ENCODE data around the gene ZNF438. TPM values are rescaled to one million over a fixed set of nuclear protein-coding genes. Genes with fewer than 3 reads are reported as not detected.

ZNF438 gene
- total and polyA plus RNA-seq, 2 of the 8 experiments (the other 6 are each of a cell fraction or from before 2014, with no cell fraction given), result 0.95 to 1.7 TPM

- DNase-seq (ENCODE audit: low read depth in 1 of 2, low spot score in 2 of 2) (no peak), FAIRE-seq (no peak)
- H3K9ac ChIP-seq (replicated peaks in 1 of 4; ENCODE audit: extremely low read depth in 1 of 4, low read depth in 3 of 4, low read length in 3 of 4), result no peak overlapping the region
- no peaks in the 10 kb centered on the region for H3K27me3 ChIP-seq (replicated peaks in 1 of 4; ENCODE audit: control insufficient read depth in 3 of 4, extremely low read depth in 1 of 4, insufficient read depth in 3 of 4, low read length in 3 of 4)
- H3K79me2 ChIP-seq (ENCODE audit: control insufficient read depth in 1 of 2, insufficient read depth in 2 of 2, low read length in 2 of 2), result no peaks in the 10 kb centered on the region
- ChIA-PET POLR2A (ENCODE audit: partially characterized antibody) (no interaction called here), CTCF (ENCODE audit: partially characterized antibody) (no interaction called here)
- no peak overlapping the region for H2BK20ac ChIP-seq (ENCODE audit: low read length)
- H4K91ac ChIP-seq (replicated peaks; ENCODE audit: insufficient read length, low read length), result no peak overlapping the region
- H3K4ac ChIP-seq (replicated peaks; ENCODE audit: insufficient read length, low read depth, low read length), result no peak overlapping the region
- H2BK5ac ChIP-seq (ENCODE audit: low read depth, low read length), result no peak overlapping the region
- H3K27ac ChIP-seq (ENCODE audit: low read depth, low read length), result no peak overlapping the region
- H4K8ac ChIP-seq (ENCODE audit: extremely low read depth, insufficient read depth, low read length), result no peak overlapping the region
- 82% methylated on average over 3 of the region's 3 CpGs; no CpG with 5 or more reads in 1 of the 2 experiments for WGBS, 2 experiments (ENCODE audit: extremely low coverage in 1 of 2, insufficient coverage in 1 of 2, insufficient read length in 1 of 2, insufficient replicate concordance in 2 of 2, low coverage in 1 of 2, low lambda C conversion rate in 2 of 2, missing lambda C conversion rate in 1 of 2)
- H3K56ac ChIP-seq (replicated peaks; ENCODE audit: insufficient read length, low read depth, low read length), result no peak overlapping the region
- H3K23ac ChIP-seq (ENCODE audit: insufficient read length), result no peak overlapping the region
- H3K18ac ChIP-seq (ENCODE audit: extremely low read depth, low read length), result no peak overlapping the region
- no peaks in the 10 kb centered on the region for H3K9me3 ChIP-seq (ENCODE audit: insufficient read depth in 2 of 2, low read depth in 1 of 2, low read length in 1 of 2)
- H3K36me3 ChIP-seq (ENCODE audit: control insufficient read depth in 2 of 4, insufficient read depth in 4 of 4, low read length in 3 of 4), result no peaks in the 10 kb centered on the region
- no peak overlapping the region for H3K4me3 ChIP-seq (ENCODE audit: extremely low read depth in 1 of 4, insufficient read depth in 2 of 4, low read depth in 3 of 4, low read length in 4 of 4)
- no peak overlapping the region for H2BK15ac ChIP-seq (ENCODE audit: low read length)
- H2BK12ac ChIP-seq (ENCODE audit: low read depth, low read length), result no peak overlapping the region
- no peak overlapping the region for H3K14ac ChIP-seq (ENCODE audit: insufficient read length)
- H3K4me1 ChIP-seq (replicated peaks in 1 of 4; ENCODE audit: control insufficient read depth in 3 of 4, insufficient read depth in 4 of 4, low read length in 3 of 4), result peaks cover 2 to 10% (median 6%) of the 10 kb centered on the region in 4 experiments; a peak in 3 of 7 replicates
- H3K79me1 ChIP-seq (ENCODE audit: low read depth, low read length), result no peaks in the 10 kb centered on the region
- H2AK5ac ChIP-seq (ENCODE audit: low read depth, low read length), result no peak overlapping the region
- no peaks in the 10 kb centered on the region for H4K20me1 ChIP-seq (replicated peaks in 1 of 2; ENCODE audit: control insufficient read depth in 1 of 2, insufficient read depth in 2 of 2, low read length in 2 of 2)
- no peak overlapping the region for H2AFZ ChIP-seq (ENCODE audit: low read length)
- no peak overlapping the region for H3K4me2 ChIP-seq (ENCODE audit: insufficient read depth in 1 of 2, low read depth in 2 of 2, low read length in 2 of 2)
- no peak overlapping the region for H2BK120ac ChIP-seq (replicated peaks; ENCODE audit: low read depth, low read length)
- no peak overlapping the region for H4K5ac ChIP-seq (ENCODE audit: insufficient read length, low read depth, low read length)
- no peak for TF ChIP-seq JUN (IDR thresholded peaks at IDR 0.05; ENCODE audit: low read depth, low read length)
- TF ChIP-seq POLR2A (IDR thresholded peaks at IDR 0.05; ENCODE audit: control extremely low read depth in 1 of 2, low read depth in 2 of 2, low read length in 2 of 2), result no peak
- TF ChIP-seq SP4 (IDR thresholded peaks at IDR 0.05; ENCODE audit: low read length), result no peak
- TF ChIP-seq FOSL1 (IDR thresholded peaks at IDR 0.05; ENCODE audit: insufficient read depth, low read depth, low read length), result no peak
- no peak for TF ChIP-seq BACH1 (IDR thresholded peaks at IDR 0.05; ENCODE audit: low read length)
- no peak for TF ChIP-seq CREB1 (IDR thresholded peaks at IDR 0.05)
- TF ChIP-seq SIN3A (conservative IDR thresholded peaks at IDR 0.05 in 1 of 2, IDR thresholded peaks at IDR 0.05 in 1 of 2; ENCODE audit: low read depth in 1 of 2, low read length in 2 of 2), result no peak
- no peaks in the 10 kb centered on the region for H3K23me2 ChIP-seq (ENCODE audit: low read depth, low read length)
Measured at GRCh38 chr10:31069411-31069810, 37.7 kb upstream of the ZNF438 start.
